Stimulated activated CD4-positive, alpha-beta T cell treated with anti-CD3 and anti-CD28 coated beads, Interleukin-2, amount 100 ng/mL, for 48 hours (primary cell): ENCODE measurements around the gene CHPF.
A peak's percentile ranks its signal among the peaks of the same experiment; 100 is the strongest.

Source experiments
- DNase-seq, 2 donors: peaks; one replicate each; pipeline ENCODE4 v3.0.0-alpha.2; 2020

CHPF gene

GRCh38 chr2:219566640-219567039, 23.0 kb upstream of the CHPF start:
- DNase-seq = no peak

GRCh38 chr2:219565130-219566080, 21.8 kb upstream of the CHPF start:
- DNase-seq = no peak

GRCh38 chr2:219563271-219563928, 19.8 kb upstream of the CHPF start:
- no peak for DNase-seq

GRCh38 chr2:219562049-219563020, 18.7 kb upstream of the CHPF start:
- no peak for DNase-seq

- DNase-seq = no peak
Observed at GRCh38 chr2:219561179-219562048, 17.8 kb upstream of the CHPF start.

- DNase-seq = no peak
Observed at GRCh38 chr2:219560893-219561178, 17.2 kb upstream of the CHPF start.

GRCh38 chr2:219560037-219560892, 16.7 kb upstream of the CHPF start:
- no peak for DNase-seq

- no peak for DNase-seq
Observed at GRCh38 chr2:219559156-219559915, 15.7 kb upstream of the CHPF start.

- no peak for DNase-seq
Observed at GRCh38 chr2:219557791-219558785, 14.5 kb upstream of the CHPF start.

GRCh38 chr2:219557320-219557719, 13.7 kb upstream of the CHPF start:
- DNase-seq = no peak

GRCh38 chr2:219556413-219556812, 12.8 kb upstream of the CHPF start:
- DNase-seq = no peak

GRCh38 chr2:219555956-219556355, 12.3 kb upstream of the CHPF start:
- DNase-seq = no peak

GRCh38 chr2:219554350-219554749, 10.7 kb upstream of the CHPF start:
- DNase-seq = no peak

GRCh38 chr2:219553463-219553963, 9.9 kb upstream of the CHPF start:
- no peak for DNase-seq

GRCh38 chr2:219553168-219553417, 9.5 kb upstream of the CHPF start:
- no peak for DNase-seq

- peak; percentile 73 to 80 for DNase-seq
Observed at GRCh38 chr2:219552382-219553167, 9.0 kb upstream of the CHPF start.

- DNase-seq = no peak
Observed at GRCh38 chr2:219551441-219552381, 8.1 kb upstream of the CHPF start.
